CD4-positive, alpha-beta T cell treated with Interleukin-4 for 1 hour (primary cell): ENCODE measurements around the gene ASB6.
A peak's percentile ranks its signal among the peaks of the same experiment; 100 is the strongest.

ENCODE experiments used
- DNase-seq, 2 donors: peaks; one replicate each; pipeline ENCODE4 v3.0.0-alpha.2; 2020 to 2022

ASB6 gene

DNA sequence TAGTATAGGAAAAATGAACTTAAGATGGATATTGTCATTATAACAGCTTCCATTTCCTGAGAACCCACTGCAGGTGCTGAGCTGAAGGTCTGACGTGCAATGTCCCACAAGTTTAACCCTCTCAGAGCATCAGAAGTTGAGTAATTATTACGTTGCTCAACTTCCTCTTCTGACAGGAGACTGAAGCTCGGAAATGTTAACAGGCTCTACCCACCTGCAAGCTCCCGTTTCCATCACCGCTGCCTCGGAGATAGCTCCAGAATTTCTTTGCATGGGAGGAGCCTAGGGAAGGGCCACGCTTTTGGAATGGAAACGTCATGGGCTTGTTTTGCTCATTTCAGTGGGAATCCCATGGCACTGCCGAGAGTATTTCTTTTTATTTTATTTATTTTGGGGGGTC, 17.0 kb downstream of the ASB6 start:
- DNase-seq = peak; percentile 63 to 71

DNA sequence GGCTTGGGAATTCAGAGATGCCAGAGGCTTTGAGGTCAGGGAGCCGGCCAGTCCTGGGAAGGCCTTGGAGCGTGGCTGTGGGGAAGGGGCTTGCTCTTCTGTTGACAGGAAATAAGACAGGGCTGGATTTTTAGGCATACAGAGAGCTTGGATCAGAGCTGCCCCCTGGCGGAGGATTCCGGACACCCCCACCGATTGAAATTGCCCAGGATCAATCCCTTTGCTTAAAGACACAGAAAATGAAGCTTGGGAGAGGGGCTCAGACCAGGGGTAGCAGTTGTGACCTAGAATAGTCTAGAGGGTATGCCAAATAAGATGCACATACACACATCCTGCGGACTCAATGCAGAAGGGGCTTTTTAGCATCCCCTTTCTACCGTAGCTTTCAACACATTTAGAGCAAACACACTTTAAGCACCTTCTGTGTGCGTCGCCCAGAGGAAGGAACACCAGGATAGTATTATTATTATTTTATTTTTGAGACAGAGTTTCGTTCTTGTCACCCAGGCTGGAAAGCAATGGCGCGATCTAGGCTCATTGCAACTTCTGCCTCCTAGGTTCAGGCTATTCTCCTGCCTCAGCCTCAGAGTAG, 17.7 kb downstream of the ASB6 start:
- peak; percentile 70 to 75 for DNase-seq

DNA sequence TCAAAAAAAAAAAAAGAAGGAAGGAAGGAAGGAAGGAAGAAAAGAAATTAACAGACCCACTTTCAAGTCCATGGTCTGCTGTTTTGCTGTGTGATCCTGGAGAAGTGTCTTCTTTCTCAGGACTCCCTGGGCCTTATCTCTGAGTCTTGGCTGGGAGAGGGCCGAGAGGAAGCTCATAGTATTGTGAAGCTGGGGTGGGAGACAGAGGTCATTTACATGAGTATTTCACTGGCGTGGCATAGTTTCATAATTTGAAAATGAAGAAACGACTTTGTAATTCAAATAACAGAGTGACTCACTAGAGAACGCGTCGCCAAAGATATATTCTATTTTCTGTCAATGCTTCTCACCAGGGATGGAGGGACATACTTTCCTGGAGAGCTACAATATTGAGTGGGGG, 18.6 kb downstream of the ASB6 start:
- DNase-seq = no peak

DNA sequence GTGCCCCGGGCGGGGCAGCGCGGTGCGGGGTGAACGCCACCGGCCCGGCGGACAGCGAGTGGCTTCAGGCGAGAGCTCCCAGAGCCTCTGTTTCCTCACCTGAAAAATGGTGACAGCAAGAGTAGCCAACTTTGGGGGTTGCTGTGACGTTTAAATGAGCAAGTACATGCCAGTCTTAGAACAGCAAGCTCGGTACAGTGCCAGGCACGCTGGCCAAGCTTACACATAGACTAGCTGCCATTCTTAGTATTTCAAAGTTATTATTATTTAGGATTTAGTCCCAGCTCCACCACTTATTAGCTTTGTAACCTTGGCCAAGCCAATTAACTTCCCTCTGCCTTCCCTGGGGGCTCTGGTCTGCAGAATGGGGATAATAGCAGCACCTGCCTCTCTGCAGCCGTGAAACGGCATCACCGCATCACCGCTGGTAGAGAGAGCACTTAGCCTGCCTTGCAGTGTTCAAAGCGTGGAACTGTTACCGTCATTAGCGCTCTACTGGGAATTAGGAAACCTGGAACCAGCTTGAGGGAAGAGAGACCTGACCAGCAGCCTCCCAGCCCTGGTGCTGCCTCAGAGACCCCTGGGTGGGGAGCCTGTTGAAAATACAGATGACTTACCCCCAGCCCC, 21.2 kb downstream of the ASB6 start, which contains the start of gene C9orf50:
TSS of gene C9orf50 (minus strand) at position 433 of the 627 bp plus-strand sequence. CDS start 527 bp downstream, outside the sequence.
- DNase-seq = no peak

DNA sequence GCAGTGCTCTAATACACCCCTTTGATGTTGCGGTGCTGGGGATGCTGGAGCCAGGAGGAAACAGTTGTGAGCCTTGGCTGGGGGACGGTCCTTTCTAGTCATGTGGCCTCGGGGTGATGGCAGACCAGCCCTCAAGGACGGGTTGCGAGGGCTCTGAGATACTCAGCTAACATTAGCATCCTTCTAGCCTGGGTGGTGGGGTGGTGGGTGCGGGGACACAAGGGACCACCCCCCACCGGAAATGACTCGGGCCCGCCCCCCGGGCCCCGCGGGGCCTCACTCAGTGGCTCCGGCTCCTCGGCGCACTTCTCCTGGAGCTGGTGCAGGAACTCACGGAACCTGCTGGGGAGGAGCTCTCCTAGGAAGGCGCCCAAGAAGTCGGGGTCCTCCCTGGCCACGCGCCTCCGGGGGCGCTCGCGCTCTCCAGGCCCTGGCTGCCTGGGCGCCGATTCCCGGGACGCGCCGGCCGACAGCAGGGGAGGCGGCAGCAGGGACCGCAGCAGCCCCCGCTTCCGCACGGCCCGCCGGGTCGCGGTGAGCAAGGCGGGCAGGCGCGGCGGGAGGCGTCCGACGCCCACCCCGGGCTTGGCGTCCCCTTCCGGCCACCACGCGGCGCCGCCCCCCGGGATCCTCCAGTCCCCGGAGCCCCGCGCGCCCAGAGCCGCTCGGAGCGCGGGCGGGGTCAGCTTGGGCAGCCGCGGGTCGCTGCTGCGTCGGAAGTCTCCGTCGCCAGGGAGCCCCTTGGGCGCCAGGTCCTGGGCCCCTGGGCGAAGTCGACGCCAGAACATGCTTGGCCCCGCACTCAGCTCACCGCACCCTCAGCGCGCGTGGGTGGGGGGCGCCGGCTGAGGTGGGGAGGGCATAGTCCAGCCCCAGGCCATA, 21.9 kb downstream of the ASB6 start:
- no peak for DNase-seq

DNA sequence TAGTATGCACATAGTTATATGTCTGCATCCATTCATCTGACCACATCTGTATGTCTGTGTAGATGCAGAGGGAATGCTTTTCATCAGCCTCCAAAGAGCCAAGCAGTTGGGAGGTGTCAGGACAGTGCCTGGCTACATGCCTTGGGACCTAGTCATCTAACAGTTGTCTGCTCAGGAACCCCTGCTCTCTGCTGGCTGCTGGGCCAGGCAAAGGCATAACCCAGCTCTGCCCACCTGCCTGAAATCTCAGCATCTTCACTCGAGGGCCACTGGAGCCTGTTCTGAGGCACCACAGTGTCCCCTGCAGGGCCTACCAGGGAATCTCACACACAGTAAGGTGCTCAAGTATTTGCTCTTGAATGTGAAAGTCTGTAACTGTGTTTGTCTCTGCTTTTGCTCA, 24.8 kb downstream of the ASB6 start:
- DNase-seq = no peak

DNA sequence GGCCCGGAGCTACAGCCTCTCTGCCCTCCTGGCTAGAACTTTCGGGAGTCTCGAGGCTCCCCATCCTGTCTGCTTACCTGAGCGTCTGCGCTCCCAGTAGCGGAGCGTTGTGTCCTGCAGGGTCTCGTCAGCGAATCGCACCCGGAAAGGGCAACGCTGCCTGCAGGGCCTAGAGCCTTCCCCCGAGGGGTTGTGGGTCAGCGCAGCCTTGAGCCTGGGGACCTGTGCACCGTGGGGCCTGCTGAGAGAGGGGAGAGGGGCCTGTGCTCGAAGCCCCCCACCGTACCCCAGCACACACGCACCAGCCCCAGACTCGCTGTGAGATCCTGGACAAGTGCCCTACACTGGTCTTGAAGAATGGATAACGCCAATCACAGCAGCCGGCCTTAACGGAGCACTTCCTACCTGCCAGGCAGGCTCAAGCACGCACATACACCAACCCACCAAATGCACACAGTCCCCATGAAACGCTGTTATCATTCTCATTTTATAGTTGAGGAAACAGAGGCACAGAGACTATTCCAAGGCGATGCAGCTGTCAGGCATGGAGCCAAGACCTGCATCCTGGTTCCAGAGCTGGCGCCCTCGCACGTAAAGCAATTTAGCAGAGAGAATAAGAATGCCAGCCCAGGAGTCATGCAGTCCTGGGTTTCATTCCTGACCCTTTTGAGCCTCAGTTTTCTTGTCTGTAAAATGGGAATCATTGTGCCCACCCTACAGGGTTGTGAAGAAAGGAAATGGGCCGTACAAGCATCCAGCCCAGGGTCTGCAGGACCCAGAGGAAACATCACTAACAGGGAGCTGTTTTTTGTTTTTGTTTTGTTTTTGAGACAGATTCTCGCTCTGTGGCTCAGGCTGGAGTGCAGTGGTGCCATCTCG, 26.3 kb downstream of the ASB6 start:
- no peak for DNase-seq

DNA sequence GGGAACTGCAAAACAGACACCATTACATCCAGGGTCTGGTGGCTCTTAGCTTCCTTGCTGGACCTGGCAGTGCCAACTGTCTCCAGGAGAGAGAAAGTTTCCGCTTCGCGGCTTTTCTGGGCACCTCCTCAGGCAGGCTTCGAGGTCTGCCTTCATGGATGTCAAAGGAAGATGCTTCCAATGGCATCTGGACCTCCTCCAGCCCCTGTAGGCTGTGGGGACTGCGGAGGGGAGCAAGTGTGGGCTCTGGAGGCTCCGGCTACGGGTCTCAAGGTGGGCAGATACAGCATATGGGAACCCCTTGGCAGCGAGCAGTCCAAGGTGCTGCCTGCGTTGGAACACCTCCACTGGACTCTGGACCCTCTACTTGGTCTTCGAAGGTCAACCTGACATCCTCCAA, 27.0 kb downstream of the ASB6 start:
- no peak for DNase-seq

DNA sequence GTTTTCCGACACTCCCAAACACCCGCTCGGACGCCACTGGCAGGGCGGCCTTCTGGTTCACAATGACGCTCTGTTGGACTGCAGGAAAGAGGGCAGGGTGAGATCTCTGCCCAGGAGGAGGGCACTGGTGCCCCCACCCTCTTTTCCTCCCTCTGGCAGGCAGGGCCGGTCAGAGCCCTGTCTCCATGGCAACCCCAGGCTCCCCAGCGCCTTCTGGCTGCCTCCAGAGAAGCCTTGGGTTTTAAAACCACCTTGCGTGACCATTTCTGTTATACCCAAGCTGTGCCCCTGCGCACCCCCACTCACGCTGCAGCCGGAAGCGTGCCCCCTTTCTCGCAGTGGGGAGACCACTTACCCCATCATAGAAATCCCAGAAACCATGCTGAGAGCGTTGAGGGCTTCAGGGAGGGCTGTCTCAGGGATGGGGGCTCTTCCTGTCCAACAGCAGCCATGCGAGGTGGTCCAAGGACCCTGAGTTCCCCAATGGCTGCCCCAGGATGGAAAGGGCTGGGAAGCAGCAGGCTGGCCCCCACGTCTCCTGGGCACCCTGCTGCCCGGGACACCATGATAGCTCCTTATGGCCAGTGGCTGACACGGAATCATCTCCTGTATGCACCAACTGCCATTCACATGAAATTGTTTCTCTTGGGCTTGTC, 28.3 kb downstream of the ASB6 start:
- DNase-seq = no peak

DNA sequence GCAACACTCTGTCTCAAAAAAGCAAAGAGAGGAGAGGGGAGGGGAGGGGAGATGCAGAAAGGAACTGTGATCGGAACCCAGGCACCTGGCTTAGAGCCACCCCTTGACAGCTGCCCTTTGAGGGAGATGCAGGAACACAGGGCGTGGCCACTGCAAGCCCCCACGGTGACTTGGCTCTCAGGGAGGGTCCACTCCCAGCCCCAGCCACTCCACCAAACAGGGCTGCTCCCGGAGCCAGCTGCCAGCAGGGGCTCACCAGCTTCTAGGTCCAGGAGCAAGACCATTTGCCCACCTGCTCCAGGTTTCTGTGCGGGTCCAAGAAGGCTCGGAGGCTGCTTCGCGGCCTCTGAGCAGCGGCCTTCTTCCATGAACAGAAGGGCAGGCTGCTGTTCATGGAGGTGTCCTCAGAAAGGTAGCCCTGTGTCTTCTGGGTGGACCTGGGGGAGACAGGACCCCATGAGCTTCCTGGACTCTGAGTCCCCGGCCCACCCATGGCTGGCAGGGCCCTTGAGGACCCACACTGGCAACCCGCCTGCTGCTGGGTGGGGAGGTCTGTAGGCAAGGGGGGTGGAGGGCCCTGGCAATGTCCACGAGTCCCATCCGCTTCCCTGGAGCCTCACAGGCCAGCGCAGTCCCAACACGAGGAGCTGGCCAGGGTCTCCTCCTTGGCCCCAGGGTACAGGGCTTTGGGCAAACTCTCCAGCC, 29.0 kb downstream of the ASB6 start:
- DNase-seq = no peak

DNA sequence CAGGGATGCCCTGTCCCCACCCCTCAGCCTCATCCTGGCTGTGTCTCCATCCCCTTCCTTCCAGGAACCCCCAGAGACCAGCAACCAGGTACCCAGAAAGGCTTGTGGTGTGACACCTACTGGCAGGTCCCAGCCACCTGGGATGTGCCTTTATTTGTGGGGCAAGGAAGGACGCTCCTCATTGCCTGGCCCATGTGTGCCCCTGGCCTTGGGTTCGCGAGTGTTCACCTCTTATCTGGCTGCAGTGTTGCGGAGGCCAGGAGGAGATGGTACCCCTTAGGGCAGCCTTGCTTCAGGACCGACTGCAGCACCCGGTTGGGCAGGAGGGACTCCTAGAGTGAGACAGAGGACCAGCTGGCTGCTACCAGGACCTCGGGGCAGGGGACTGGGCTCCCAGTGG, 29.8 kb downstream of the ASB6 start:
- DNase-seq = no peak

DNA sequence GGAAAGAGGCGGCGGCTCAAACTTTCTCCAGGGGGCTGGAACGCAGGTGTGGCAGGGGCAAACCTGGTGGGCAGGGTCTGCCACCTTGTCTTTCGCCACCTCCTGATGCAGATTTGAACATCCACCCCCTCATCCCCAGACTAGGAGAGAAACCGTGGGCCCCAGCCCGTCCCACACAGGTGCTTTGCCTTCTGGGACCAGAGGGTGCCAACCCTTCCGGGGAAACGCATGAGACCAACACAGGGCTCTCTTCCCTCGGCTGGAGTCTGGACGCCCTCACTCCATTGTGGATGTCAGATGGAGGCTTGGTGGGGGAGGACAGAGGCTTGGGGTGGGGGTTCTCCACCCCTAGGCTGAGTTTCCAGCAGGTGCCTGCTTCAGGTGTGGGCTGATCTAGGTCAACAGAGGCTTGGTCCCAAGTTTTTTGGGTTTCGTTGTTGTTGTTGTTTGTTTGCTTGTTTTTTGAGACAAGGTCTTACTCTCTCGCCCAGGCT, 30.6 kb downstream of the ASB6 start:
- no peak for DNase-seq

DNA sequence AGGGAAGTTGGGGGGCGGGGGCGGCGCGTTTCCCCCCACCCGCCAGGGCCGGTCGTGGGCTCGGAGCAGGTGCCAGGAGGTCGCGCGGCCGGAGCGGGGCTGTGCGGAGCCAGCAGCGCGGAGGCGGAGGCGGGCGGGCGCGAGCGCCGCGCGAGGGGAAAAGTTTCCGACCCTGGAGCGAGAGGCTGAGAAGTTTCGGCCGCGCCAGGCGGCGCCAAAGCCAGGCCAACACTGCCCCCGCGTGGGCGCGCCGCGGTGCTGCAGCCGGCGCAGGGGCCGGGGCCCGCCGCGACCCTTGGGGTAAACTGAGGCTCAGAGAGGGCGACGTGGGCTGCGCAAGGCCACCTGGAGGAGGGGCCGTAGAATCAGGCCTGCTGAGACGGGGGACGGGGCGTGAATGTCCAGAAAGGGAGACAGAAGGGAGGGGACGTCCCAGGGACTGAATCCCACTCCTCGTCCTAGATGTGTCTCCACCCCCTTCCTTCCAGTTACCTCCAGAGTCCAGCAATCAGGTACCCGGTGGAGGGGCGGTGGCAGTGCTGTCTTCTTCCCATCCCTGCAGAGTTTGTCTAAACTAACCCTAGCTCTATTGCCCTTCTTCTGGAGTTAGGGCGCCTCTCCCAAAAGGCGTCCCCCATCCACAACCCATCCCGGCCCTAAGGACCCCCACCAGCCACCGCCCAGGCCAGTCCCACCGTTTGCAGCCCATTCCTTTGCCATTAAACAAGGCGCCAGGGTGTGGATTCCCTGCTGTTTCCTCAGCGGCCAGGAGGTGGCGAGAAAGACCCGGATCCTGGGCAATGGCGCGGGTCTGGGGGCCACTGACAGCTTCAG, 31.3 kb downstream of the ASB6 start:
- DNase-seq = peak; percentile 70 to 71

DNA sequence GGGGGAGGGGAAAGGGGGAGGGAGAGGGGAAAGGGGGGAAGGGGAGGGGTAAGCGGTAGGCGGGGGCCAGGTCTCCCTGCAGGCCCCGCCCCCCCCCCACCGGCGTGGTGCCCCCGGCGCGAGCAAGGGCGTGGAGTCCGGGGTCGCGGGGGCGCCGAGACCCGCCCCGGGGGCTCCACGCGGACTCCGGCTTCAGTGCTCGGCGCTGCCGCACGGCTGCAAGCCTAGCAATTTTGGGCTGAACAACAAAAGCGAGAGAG, 31.8 kb downstream of the ASB6 start:
- DNase-seq = peak in 1 of 2 donors; percentile 24

DNA sequence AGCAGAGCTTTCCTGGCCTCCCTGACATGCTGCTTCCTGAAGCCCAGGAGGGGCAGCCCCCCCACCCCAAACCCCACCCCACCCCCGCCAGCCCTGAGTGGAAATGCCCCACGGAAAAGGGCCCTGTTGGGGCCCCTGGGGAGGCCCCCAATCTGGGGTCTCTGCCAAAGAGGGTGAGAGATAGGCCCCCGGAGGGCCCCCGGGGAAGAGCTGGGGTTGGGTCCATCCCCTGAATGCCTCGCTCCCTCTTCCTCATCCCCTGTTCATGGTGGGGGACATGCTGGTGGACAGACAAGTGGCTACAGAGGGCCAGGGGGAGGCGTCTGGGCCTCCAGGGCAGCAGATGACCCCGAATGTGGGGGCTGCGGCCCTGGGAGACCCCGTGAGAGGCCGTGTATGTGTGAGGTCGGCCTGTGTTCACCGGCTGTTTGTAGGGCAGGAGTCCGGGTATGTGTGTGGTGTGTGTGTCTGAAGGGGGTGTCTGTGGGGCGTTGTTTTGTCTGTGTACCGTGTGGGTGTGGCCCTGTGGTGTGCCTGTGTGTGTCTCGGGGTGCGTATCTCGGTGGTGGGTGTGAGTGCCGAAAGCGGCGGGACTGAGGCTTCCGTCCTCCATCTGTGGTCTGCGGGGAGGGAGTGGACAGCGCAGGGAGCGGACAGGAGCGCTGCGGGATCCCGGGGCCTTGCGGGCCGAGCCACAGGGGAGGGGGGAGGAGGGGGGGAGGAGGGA, 32.3 kb downstream of the ASB6 start:
- DNase-seq = peak; percentile 84

DNA sequence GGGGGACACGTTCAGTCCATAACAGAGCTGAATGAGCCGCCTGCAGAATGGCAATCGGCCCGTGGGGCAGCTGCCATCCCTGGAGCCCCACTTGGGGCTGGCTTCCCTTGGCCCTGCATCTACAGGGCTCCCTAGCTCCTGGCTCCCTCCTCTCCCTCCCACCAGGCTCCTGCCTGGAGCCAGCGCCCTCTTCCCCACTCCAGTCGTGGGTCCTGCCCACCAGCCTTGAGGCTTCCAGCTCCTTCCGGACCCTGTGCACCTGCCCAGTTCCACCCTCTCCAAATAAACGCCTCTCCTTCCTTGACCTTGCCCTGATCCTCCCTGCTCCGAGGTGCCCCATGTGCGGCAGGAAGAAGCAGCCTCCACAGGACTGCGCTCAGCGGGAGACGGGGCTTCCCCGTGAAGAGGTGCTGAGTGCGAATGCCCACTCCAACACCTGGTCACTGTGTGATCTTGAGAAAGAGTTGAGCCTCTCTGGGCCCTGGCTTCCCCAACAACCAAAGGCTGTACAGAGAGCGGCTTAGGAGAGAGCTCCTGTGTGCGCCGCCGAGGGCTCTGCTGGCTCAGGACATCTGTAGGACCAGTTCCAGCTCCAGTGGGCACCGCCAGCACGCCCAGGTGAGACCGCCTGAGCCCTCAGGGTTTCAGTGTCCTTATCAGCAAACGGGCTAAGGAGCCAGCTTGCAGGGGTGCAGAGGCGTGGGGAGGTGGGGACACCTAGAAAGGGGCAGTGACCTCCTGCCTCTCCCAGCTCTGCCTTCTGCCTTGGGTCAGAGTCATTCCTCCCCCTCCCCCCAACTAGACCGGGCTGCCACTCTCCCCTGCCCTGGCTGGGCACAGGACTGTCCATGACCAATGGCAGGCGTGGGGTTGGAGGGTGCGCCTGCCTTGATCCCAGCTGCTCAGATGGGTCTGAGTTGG, 33.1 kb downstream of the ASB6 start:
- no peak for DNase-seq

DNA sequence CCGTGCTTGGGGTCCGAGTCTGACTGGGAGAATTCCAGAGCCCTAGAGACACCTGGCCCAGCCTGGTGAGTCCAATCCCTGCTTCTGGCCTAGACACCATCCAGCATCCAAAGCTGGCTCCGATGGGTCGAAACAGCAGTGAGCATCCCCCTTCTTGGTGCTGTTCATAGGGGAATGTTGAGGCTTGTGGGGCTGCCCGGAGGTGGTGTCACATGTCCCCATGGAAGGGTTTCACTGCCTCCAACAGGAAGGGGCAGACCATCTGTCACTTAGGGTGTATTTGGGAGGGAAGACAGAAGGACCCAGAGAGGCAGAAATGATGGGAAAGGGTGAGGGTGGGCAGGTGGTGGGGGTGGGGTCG, 34.9 kb downstream of the ASB6 start:
- DNase-seq = no peak

DNA sequence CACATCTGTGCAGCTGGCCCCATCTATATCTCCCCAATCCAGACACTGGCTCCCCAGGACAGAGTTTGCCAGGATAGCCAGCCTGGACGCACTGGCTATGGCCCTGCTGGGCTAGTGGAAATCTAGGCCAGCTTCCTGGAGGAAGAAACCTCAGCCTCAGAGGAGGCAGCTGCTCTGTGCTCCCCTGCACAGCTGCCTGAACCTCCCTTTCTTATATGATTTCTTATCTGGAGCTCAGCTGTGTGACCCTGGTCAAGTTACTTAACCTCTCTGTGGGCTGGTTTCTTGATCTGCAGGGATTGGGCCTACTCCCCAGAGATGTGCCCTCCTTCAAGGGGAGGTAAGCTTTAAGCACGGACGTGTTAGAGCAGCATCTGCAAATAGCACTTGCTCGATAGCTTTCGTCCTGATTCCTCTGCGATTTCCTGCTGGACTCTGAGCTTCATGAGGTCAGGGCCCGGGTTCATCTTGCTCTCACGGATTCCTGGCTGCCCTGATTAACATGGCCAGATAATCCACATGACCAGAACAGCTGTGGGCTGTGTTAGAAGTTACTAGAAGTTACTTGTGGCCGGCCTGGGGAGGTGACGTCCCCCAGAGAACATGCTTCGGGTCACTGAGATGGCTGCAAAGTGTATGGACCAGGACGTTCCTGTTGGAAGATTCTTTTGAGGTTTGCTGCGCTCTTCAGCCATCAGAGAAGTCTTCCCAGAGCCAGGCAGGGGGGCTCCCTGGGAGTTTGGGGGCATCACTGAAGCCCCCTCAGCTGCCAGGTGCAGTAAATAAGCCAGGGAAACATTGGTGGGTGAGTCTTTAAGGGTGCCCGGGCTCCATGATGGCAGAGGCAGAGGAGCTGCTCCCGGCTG, 35.6 kb downstream of the ASB6 start:
- DNase-seq = no peak
